H1 (cell line): ENCODE measurements around the gene TPM2. TPM values are rescaled to one million over a fixed set of nuclear protein-coding genes. Genes with fewer than 3 reads are reported as not detected.

Experiments
- BRCA1 ChIP-seq: IDR thresholded peaks from 2 replicates; pipeline ENCODE4 v1.6.1; 2012; ENCODE audit warnings: low read depth, low read length, improper control_type of control experiment
- CHD2 ChIP-seq: IDR thresholded peaks from 2 replicates; pipeline ENCODE4 v1.6.1; 2012; ENCODE audit warnings: low read length, improper control_type of control experiment
- PHF8 ChIP-seq: fragments of 200-600 bp; sonication (generic); conservative IDR thresholded peaks from 2 replicates; pipeline ENCODE4 v1.7.1; 2012; ENCODE audit warnings: low read depth, mild to moderate bottlenecking, inconsistent platforms, low read length, moderate library complexity
- RAD21 ChIP-seq, 2 experiments: IDR thresholded peaks in 1 of 2; conservative IDR thresholded peaks in 1 of 2; 2 replicates each; pipeline ENCODE4 v1.6.1; 2011; ENCODE audit warnings: low read depth in 2 of 2, low read length in 2 of 2, improper control_type of control experiment in 1 of 2, inconsistent platforms in 1 of 2, mild to moderate bottlenecking in 1 of 2, moderate library complexity in 1 of 2
- SP2 ChIP-seq: IDR thresholded peaks from 2 replicates; pipeline ENCODE4 v1.6.1; 2012; ENCODE audit warnings: mild to moderate bottlenecking, low read length, inconsistent platforms
- polyA plus RNA-seq, 7 experiments: library from polyadenylated mRNA; depleted of rRNA in 3 of 7; stranded (reverse) in 5 of 7; unstranded in 2 of 7; fragments of >200 nt in 5 of 7; fragments of 200-250 nt in 2 of 7; gene quantifications; 1 replicate in 5 of 7; 2 replicates in 1 of 7; 4 replicates in 1 of 7; pipeline versions ENCODE4 v1.2.1 to v1.2.3, GENCODE V29; 2011 to 2013; ENCODE audit warnings: missing spikeins in 2 of 7, mixed read lengths in 2 of 7
- total RNA-seq: library from RNA; stranded (reverse); fragmentation: NEBNext Ultra II Directional; extraction: Animal tissue kit (Norgen Biotek cat#: 25700); gene quantifications from 2 replicates; pipeline ENCODE4 v1.2.1, GENCODE V29; 2021
- TF ChIP-seq, protein P1 (sequence below): IDR thresholded peaks from 2 replicates; pipeline ENCODE4 v1.6.1; 2012; ENCODE audit warnings: inconsistent platforms
- TF ChIP-seq, protein P2 (sequence below): fragments of 300-600 bp; sonication (generic); IDR thresholded peaks from 2 replicates; pipeline ENCODE4 v1.7.1; 2012; ENCODE audit warnings: low read length, moderate library complexity, mild to moderate bottlenecking, inconsistent platforms; ENCODE audit not compliant: insufficient replicate concordance

The TPM2 gene
- total and polyA plus RNA-seq, 2 of the 8 experiments (the other 6 are each of a cell fraction or from before 2014, with no cell fraction given) = 62.5 to 181 TPM

DNA sequence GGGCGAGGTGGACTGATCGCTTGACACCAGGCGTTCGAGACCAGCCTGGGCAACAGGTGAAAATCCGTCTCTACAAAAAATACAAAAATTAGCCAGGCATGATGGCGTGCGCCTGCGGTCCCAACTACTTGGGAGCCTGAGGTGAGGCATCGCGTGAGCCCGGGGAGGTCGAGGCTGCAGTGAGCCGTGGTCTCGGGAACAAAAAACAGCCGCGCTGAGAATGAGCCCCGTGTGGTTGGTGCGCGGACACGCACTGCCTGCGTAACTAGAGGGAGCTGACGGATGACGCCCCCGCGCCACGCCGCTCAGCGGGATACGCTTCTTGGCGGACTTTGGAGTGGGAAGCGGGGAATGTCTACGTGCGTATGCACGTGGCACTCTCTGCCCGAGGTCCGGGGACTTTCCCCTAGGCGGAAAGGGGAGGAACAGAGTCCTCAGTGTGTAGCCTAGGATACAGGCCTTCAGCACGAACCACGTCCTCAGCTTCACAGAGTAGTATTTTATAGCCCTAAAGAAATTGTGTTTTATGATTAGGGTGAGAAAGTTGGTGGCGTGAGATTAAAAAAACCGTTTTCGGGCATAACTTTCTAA, 32.1 kb downstream of the TPM2 start, which contains the start of gene RMRP (continued):
- peak in 1 of 2 experiments; percentile 7; a peak in 2 of 4 replicates for TF ChIP-seq RAD21 (IDR thresholded peaks at IDR 0.05 in 1 of 2, conservative IDR thresholded peaks at IDR 0.05 in 1 of 2; ENCODE audit: low read depth in 2 of 2, low read length in 2 of 2)
- TF ChIP-seq, protein P1, sequence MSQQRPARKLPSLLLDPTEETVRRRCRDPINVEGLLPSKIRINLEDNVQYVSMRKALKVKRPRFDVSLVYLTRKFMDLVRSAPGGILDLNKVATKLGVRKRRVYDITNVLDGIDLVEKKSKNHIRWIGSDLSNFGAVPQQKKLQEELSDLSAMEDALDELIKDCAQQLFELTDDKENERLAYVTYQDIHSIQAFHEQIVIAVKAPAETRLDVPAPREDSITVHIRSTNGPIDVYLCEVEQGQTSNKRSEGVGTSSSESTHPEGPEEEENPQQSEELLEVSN = peak; percentile 99
- peak; percentile 19; the same call in 1 of the 2 replicates for TF ChIP-seq CHD2
- no peak for TF ChIP-seq PHF8
- no peak for TF ChIP-seq SP2
- no peak for TF ChIP-seq BRCA1
- TF ChIP-seq, protein P2, sequence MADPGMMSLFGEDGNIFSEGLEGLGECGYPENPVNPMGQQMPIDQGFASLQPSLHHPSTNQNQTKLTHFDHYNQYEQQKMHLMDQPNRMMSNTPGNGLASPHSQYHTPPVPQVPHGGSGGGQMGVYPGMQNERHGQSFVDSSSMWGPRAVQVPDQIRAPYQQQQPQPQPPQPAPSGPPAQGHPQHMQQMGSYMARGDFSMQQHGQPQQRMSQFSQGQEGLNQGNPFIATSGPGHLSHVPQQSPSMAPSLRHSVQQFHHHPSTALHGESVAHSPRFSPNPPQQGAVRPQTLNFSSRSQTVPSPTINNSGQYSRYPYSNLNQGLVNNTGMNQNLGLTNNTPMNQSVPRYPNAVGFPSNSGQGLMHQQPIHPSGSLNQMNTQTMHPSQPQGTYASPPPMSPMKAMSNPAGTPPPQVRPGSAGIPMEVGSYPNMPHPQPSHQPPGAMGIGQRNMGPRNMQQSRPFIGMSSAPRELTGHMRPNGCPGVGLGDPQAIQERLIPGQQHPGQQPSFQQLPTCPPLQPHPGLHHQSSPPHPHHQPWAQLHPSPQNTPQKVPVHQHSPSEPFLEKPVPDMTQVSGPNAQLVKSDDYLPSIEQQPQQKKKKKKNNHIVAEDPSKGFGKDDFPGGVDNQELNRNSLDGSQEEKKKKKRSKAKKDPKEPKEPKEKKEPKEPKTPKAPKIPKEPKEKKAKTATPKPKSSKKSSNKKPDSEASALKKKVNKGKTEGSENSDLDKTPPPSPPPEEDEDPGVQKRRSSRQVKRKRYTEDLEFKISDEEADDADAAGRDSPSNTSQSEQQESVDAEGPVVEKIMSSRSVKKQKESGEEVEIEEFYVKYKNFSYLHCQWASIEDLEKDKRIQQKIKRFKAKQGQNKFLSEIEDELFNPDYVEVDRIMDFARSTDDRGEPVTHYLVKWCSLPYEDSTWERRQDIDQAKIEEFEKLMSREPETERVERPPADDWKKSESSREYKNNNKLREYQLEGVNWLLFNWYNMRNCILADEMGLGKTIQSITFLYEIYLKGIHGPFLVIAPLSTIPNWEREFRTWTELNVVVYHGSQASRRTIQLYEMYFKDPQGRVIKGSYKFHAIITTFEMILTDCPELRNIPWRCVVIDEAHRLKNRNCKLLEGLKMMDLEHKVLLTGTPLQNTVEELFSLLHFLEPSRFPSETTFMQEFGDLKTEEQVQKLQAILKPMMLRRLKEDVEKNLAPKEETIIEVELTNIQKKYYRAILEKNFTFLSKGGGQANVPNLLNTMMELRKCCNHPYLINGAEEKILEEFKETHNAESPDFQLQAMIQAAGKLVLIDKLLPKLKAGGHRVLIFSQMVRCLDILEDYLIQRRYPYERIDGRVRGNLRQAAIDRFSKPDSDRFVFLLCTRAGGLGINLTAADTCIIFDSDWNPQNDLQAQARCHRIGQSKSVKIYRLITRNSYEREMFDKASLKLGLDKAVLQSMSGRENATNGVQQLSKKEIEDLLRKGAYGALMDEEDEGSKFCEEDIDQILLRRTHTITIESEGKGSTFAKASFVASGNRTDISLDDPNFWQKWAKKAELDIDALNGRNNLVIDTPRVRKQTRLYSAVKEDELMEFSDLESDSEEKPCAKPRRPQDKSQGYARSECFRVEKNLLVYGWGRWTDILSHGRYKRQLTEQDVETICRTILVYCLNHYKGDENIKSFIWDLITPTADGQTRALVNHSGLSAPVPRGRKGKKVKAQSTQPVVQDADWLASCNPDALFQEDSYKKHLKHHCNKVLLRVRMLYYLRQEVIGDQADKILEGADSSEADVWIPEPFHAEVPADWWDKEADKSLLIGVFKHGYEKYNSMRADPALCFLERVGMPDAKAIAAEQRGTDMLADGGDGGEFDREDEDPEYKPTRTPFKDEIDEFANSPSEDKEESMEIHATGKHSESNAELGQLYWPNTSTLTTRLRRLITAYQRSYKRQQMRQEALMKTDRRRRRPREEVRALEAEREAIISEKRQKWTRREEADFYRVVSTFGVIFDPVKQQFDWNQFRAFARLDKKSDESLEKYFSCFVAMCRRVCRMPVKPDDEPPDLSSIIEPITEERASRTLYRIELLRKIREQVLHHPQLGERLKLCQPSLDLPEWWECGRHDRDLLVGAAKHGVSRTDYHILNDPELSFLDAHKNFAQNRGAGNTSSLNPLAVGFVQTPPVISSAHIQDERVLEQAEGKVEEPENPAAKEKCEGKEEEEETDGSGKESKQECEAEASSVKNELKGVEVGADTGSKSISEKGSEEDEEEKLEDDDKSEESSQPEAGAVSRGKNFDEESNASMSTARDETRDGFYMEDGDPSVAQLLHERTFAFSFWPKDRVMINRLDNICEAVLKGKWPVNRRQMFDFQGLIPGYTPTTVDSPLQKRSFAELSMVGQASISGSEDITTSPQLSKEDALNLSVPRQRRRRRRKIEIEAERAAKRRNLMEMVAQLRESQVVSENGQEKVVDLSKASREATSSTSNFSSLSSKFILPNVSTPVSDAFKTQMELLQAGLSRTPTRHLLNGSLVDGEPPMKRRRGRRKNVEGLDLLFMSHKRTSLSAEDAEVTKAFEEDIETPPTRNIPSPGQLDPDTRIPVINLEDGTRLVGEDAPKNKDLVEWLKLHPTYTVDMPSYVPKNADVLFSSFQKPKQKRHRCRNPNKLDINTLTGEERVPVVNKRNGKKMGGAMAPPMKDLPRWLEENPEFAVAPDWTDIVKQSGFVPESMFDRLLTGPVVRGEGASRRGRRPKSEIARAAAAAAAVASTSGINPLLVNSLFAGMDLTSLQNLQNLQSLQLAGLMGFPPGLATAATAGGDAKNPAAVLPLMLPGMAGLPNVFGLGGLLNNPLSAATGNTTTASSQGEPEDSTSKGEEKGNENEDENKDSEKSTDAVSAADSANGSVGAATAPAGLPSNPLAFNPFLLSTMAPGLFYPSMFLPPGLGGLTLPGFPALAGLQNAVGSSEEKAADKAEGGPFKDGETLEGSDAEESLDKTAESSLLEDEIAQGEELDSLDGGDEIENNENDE = peak; percentile 23
